Keratinocyte (primary cell): ENCODE data around the gene ISX. TPM values are rescaled to one million over a fixed set of nuclear protein-coding genes. Genes with fewer than 3 reads are reported as not detected.

Experiments
- DNase-seq: peaks from one replicate; pipeline ENCODE4 v3.0.0-alpha.2; 2011; ENCODE audit warnings: low read depth, missing footprints, low spot score
- FAIRE-seq: peaks from 2 replicates; lab custom pipeline; 2011; peaks lifted over from hg19 to GRCh38; lab: Jason Lieb, UNC
- H2AFZ ChIP-seq: 2 replicates; pipeline ENCODE4 v1.6.0; 2012; ENCODE audit warnings: low read length, control low read depth, inconsistent platforms; ENCODE audit not compliant: control insufficient read depth
- H3K27ac ChIP-seq: 2 replicates; pipeline ENCODE4 v1.5.1; 2011; ENCODE audit warnings: low read length; ENCODE audit not compliant: control insufficient read depth, insufficient read depth
- H3K27me3 ChIP-seq: 3 replicates; pipeline ENCODE4 v1.6.0; 2011; ENCODE audit warnings: low read length; ENCODE audit not compliant: control insufficient read depth, insufficient read depth; ENCODE audit errors: extremely low read depth
- H3K36me3 ChIP-seq, 2 experiments: 2 replicates in 1 of 2; 3 replicates in 1 of 2; pipeline ENCODE4 v1.5.1; 2011; ENCODE audit warnings: low read length in 2 of 2, mild to moderate bottlenecking in 1 of 2; ENCODE audit not compliant: control insufficient read depth in 2 of 2, insufficient read depth in 2 of 2; ENCODE audit errors: extremely low read depth in 1 of 2
- H3K4me1 ChIP-seq: 3 replicates; pipeline ENCODE4 v1.5.1; 2011; ENCODE audit warnings: low read length; ENCODE audit not compliant: control insufficient read depth, insufficient read depth; ENCODE audit errors: extremely low read depth
- H3K4me2 ChIP-seq: 3 replicates; pipeline ENCODE4 v1.6.0; 2011; ENCODE audit warnings: low read depth, low read length; ENCODE audit not compliant: control insufficient read depth, insufficient read depth; ENCODE audit errors: extremely low read depth
- H3K4me3 ChIP-seq, 3 experiments: fragments of 200-600 bp in 1 of 3; sonication (generic) in 1 of 3; 2 replicates in 2 of 3; 3 replicates in 1 of 3; pipeline ENCODE4 v1.5.1; 2011 to 2016; ENCODE audit warnings: low read length in 3 of 3, mild to moderate bottlenecking in 3 of 3, control low read depth in 2 of 3, inconsistent platforms in 1 of 3, low read depth in 1 of 3, mixed read lengths in 1 of 3, mixed run types in 1 of 3, moderate library complexity in 1 of 3; ENCODE audit not compliant: control insufficient read depth in 2 of 3, insufficient read depth in 2 of 3; ENCODE audit errors: extremely low read depth in 1 of 3
- H3K79me2 ChIP-seq: 2 replicates; pipeline ENCODE4 v1.6.0; 2012; ENCODE audit warnings: low read length; ENCODE audit not compliant: control insufficient read depth, insufficient read depth
- H3K9ac ChIP-seq: 3 replicates; pipeline ENCODE4 v1.6.0; 2011; ENCODE audit warnings: low read length; ENCODE audit not compliant: control insufficient read depth, insufficient read depth; ENCODE audit errors: extremely low read depth
- H3K9me1 ChIP-seq: 3 replicates; pipeline ENCODE4 v1.6.0; 2011; ENCODE audit warnings: low read length; ENCODE audit not compliant: control insufficient read depth, insufficient read depth; ENCODE audit errors: extremely low read depth
- H3K9me3 ChIP-seq: 2 replicates; pipeline ENCODE4 v1.5.1; 2012; ENCODE audit warnings: low read depth, low read length; ENCODE audit not compliant: control insufficient read depth
- H4K20me1 ChIP-seq: 3 replicates; pipeline ENCODE4 v1.6.0; 2011; ENCODE audit warnings: low read length; ENCODE audit not compliant: control insufficient read depth, insufficient read depth; ENCODE audit errors: extremely low read depth
- CTCF ChIP-seq, 3 experiments: IDR thresholded peaks in 1 of 3; conservative IDR thresholded peaks in 1 of 3; optimal IDR thresholded peaks in 1 of 3; 2 replicates in 2 of 3; 3 replicates in 1 of 3; pipeline versions ENCODE3 to v1.5.1; 2011; ENCODE audit warnings: low read length in 3 of 3, mild to moderate bottlenecking in 3 of 3, moderate library complexity in 2 of 3, control low read depth in 1 of 3, inconsistent platforms in 1 of 3; ENCODE audit not compliant: insufficient read depth in 2 of 3; ENCODE audit errors: extremely low read depth in 1 of 3
- EZH2 ChIP-seq: IDR thresholded peaks from one replicate; pipeline ENCODE4 v1.6.1; 2012; ENCODE audit warnings: inconsistent platforms, mild to moderate bottlenecking, low read length, moderate library complexity
- dilution Hi-C: fragments of 300-500 bp; cut with MboI; formaldehyde crosslinking; loops from one replicate; pipeline ENCODE4 v1.7.0; 2020; ENCODE audit warnings: low sequenced_read_pairs; ENCODE audit not compliant: extremely low pct_ligation_motif_present
- polyA plus RNA-seq, 5 experiments: library from polyadenylated mRNA; depleted of rRNA in 3 of 5; stranded (reverse) in 3 of 5; stranded (forward) in 1 of 5; unstranded in 1 of 5; fragments of >200 nt; gene quantifications; 1 replicate in 1 of 5; 2 replicates in 3 of 5; 3 replicates in 1 of 5; pipeline versions ENCODE4 v1.2.1 to v1.2.3, GENCODE V29; 2011 to 2012; ENCODE audit warnings: missing spikeins in 2 of 5, low read depth in 1 of 5, low replicate concordance in 1 of 5

The ISX gene
- polyA plus RNA-seq, 1 donor (not counting 4 experiments of a cell fraction or from before 2014, with no cell fraction given) = not detected

- no peaks in the 10 kb centered on the region for H3K36me3 ChIP-seq
- no peaks in the 10 kb centered on the region for H3K4me1 ChIP-seq
- dilution Hi-C loops = no loop called here
- no peak overlapping the region for H3K4me3 ChIP-seq
- TF ChIP-seq CTCF (optimal IDR thresholded peaks at IDR 0.05 in 1 of 3, IDR thresholded peaks at IDR 0.05 in 1 of 3, conservative IDR thresholded peaks at IDR 0.05 in 1 of 3; ENCODE audit: extremely low read depth in 1 of 3, insufficient read depth in 2 of 3, low read length in 3 of 3) (no peak), EZH2 (no peak)
- no peak for DNase-seq
- FAIRE-seq = no peak
- no peak overlapping the region for H3K9ac ChIP-seq
- no peaks in the 10 kb centered on the region for H3K79me2 ChIP-seq
- no peaks in the 10 kb centered on the region for H4K20me1 ChIP-seq
- H3K27ac ChIP-seq = no peak overlapping the region
- peaks cover 3% of the 10 kb centered on the region for H3K27me3 ChIP-seq
- peaks cover 2% of the 10 kb centered on the region for H3K9me3 ChIP-seq
- H3K9me1 ChIP-seq = no peaks in the 10 kb centered on the region
- H3K4me2 ChIP-seq = no peak overlapping the region
- H2AFZ ChIP-seq = no peak overlapping the region
Observed at GRCh38 chr22:35018995-35019394, 47.0 kb upstream of the ISX start.

GRCh38 chr22:35020517-35020916 is 45.4 kb upstream of the ISX start:
- H2AFZ ChIP-seq = no peak overlapping the region
- no peaks in the 10 kb centered on the region for H3K9me1 ChIP-seq
- TF ChIP-seq EZH2 (no peak), CTCF (optimal IDR thresholded peaks at IDR 0.05 in 1 of 3, IDR thresholded peaks at IDR 0.05 in 1 of 3, conservative IDR thresholded peaks at IDR 0.05 in 1 of 3; ENCODE audit: extremely low read depth in 1 of 3, insufficient read depth in 2 of 3, low read length in 3 of 3) (no peak)
- dilution Hi-C loops = no loop called here
- DNase-seq = no peak
- no peaks in the 10 kb centered on the region for H3K4me1 ChIP-seq
- no peak for FAIRE-seq
- H3K9me3 ChIP-seq = no peaks in the 10 kb centered on the region
- H3K9ac ChIP-seq = no peak overlapping the region
- no peak overlapping the region for H3K4me2 ChIP-seq
- H3K79me2 ChIP-seq = no peaks in the 10 kb centered on the region
- H3K4me3 ChIP-seq = no peak overlapping the region
- H3K36me3 ChIP-seq = no peaks in the 10 kb centered on the region
- H3K27ac ChIP-seq = no peak overlapping the region
- peaks cover 3% of the 10 kb centered on the region for H3K27me3 ChIP-seq
- H4K20me1 ChIP-seq = no peaks in the 10 kb centered on the region
